CD1c-positive myeloid dendritic cell (primary cell): Measurements from ENCODE around the gene KRT14.
"Not testable (repeated sequence)": the region's sequence is repeated elsewhere in the genome, so short reads cannot be mapped to it uniquely, and the experiment has no call there.

Experiments
- DNase-seq: peaks from one replicate; pipeline ENCODE4 v3.0.0-alpha.2; 2016; ENCODE audit errors: extremely low spot score

KRT14 gene

DNA sequence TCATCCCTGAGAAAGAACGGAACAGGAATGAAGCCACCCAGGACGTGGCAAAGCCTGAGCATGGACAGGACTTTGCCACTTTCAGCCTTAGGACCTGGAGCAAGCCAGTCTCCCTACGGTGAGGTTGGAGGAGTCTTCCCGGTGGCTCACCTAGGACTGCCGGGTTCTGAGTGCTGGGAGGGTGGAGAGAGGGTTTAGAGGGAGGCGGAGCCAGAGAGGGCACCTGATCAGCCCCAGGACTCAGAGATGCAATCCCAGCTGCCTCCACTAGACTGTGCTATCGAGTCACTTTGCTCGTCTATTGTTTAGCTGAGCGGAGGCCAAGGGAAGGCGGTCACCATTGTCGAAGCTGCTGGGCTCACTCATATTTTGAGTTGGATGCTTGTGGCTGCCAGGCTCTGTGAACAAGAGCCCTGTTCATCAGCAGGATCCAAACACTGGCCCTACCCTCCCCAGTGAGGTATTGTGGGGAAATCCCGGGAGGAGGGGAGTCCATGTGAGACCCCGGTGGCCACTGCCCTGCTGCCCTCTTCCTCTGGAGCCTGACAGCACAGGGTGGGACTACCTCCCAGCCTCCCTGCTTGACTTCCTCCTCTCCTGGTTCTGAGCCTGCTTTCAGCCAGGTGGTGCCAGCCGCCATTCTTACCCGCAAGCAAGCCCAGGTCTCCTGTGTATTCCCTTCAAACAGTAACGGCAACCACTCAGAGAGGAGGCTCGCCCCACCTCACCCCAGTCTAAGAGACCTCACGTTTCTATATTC is 7.0 kb downstream of the KRT14 start:
- DNase-seq = peak; percentile 87

GRCh38 chr17:41578971-41579370 is 7.7 kb downstream of the KRT14 start:
- DNase-seq = no peak

DNA sequence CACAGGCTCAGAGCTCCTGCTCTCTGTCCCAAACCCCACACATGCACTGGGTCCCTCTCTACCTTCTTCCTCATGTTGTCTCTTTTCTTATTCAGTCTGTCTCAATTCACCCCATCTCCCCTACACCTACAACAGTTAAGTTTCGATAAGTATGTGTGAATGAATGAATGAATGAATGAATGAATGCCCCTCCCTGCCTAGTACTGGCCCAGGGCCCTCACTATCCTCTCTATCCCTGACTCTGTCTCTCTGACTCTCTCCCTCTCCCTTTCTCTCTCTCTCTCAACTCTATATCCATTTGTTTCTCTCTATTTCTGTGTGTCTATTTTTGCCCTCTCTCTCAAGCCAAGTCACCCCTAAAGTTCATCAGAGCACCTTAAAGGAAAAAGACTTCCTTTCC is 8.2 kb downstream of the KRT14 start:
- DNase-seq = no peak

GRCh38 chr17:41576740-41577139 is 10.0 kb downstream of the KRT14 start:
- not testable (repeated sequence) for DNase-seq

DNA sequence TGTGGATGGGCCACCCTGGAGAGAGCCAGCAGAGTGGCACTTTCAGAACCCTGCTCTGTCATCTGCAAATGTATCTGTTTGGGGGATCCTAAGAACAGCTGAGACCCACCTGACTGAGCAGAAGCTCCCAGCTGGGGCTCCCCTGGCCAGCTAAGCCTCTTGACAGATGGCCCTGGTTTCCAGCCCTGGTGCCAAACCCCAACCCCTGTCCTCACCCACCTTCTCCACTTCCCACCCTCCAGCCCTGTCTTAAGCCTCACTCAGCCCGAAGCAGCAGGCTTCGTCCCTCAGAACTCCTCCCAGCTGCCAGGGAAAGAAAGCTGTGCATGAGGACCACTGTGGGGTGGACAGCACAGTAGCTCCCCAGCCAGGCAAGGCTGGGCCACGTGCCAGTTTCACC is 11.4 kb downstream of the KRT14 start:
- no peak for DNase-seq

GRCh38 chr17:41571561-41572434 is 14.9 kb downstream of the KRT14 start, which contains the start of gene KRT9:
Gene KRT9, minus strand, starts transcription at chr17:41572059. Its CDS starts 67 bp downstream, at chr17:41571992.
- no peak for DNase-seq

DNA sequence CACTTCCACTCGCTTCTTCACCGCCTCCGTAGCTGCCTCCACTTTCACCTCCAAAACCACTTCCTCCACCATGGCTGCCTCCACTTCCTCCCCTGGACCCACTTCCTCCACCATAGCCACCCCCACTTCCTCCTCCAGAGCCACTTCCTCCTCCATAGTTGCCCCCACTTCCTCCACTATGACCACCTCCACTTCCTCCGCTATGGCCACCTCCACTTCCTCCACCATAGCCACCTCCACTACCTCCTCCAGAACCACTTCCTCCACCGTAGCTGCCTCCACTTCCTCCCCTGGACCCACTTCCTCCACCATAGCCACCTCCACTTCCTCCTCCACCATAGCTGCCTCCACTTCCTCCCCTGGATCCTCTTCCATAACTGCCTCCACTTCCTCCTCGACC is 19.4 kb downstream of the KRT14 start:
- peak; percentile 24 for DNase-seq

GRCh38 chr17:41565338-41565737 is 21.4 kb downstream of the KRT14 start:
- no peak for DNase-seq

DNA sequence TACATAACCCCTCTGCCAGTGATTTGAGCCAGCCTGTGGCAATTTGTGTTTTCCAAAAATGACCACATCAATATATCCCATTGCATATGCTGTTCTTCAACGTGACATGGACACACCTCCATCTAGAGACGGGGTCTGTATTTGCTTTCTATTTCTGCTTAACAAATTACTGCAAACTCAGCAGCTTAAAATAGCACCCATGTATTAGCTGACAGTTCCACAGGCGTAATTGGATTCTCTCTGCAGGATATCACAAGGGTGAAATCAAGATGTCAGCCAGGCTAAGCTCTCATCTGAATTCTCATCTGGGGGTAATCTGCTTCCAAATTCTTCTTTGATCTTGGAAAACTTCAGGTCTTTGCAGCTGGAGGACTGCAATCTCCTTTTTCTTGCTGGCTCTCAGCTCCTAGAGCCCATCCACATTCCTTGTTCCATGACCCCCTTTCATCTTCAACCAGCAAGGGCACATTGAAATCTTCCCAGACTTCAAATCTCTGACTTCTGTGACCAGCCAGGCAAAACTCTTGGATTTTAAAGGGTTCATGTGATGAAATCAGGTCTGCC is 23.0 kb downstream of the KRT14 start:
- DNase-seq = no peak

- DNase-seq = no peak
These were observed 25.1 kb downstream of the KRT14 start for GRCh38 chr17:41561554-41561953.

DNA sequence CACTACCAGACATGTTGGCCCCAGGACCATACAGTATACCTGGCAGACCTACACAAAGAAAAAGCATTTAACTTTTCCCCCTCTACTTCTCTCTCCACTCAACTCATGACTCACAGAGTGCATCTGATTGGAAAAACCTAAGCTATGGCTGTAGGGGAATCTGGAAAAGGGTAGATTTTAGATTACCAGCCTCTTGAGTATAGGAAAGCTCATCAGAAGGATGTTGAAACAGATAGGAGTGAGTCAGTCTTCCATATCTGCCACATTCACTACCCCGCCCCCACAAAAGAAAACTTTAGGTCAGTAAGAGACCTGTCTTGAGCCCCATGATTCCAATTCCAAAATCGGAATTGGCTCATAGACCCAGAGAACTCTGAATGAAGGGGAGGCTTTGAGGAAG is 27.1 kb downstream of the KRT14 start:
- DNase-seq = no peak

GRCh38 chr17:41556931-41557330 is 29.8 kb downstream of the KRT14 start:
- DNase-seq = no peak

DNA sequence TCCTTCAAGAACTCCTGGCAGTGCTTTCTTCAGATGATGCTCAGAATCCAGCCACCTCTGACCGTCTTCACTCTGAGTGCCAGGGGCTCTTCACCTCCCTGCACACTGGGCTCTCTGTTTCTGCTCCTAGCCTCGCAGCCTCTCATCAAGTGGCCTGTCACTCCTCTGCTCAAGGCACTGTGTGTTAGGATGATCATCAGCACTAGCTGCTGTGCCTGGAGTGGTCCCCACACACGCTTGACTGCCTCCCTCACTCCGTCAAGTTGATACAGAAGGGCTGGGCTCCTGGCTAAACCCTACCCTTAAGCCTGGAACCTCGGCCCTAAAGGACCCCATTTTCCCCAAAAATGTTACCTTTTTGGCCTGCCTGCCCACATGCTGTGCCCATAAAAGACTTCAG is 30.4 kb downstream of the KRT14 start:
- DNase-seq = no peak

DNA sequence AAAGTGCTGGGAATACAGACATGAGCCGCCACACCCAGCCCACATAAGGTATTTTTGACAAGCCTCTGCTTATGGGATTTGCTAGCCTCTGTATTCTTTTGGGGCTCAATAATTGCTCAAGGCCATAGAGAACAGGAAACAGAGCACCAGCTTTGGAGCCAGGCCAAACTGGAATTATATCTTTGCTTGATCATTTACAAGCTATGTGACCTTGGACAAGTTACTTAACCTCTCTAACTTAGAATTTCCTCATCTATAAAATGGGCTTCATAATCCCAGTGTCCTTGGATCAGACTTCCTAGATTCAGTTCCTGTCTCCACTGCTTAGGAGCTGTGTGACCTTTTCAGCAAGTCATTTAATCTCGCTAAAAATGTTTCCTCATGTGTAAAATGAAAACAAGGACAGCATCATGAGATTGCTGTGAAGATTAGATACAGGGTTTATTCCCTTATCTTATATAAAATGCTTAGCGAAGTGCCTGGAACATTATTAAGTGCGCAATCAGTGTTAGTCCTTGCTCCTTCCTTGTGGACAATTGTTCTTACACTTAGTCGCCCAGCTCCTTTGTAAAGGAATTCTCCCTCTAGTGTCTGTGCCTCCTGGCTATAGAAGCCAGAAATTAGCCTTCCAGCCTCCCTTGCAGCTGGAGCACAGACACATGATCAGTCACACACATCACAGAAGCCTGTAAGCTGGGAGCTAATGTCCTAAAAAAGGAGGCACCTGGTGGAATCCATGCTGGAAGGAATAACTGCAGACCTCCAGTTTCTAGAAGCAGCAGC is 31.4 kb downstream of the KRT14 start:
- peak; percentile 15 for DNase-seq

DNA sequence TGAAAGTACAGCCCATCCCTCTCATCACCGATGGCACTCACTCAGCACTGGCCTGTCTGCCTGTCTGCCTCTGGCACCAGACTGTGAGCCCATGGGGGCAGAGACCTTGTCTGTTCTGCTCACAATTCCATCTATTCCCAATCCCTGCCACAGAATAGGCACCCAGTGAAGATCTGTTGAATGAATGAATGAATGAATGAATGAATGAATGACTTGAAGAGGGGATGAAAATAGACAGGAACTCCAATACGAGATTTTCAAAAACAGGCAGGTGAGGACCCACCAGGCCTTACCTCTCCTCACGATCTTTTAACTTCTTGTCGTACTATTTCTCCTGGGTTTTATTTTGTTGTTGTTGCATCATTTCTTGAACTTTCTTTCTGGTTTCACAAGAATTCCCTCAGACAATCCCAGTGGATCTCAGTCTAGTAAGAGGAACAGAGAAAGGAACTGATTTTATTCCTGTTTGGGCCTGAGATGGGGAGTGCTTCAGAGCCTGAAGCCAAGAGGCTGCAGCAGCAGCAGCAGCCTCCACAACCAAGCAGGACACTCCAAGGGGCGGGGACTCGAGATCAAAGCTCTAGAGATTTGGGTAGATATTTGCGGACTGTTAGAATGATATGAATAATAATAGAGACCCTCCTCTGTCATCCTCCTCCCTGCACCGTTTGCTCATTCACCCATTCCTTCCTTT is 32.6 kb downstream of the KRT14 start:
- DNase-seq = no peak

DNA sequence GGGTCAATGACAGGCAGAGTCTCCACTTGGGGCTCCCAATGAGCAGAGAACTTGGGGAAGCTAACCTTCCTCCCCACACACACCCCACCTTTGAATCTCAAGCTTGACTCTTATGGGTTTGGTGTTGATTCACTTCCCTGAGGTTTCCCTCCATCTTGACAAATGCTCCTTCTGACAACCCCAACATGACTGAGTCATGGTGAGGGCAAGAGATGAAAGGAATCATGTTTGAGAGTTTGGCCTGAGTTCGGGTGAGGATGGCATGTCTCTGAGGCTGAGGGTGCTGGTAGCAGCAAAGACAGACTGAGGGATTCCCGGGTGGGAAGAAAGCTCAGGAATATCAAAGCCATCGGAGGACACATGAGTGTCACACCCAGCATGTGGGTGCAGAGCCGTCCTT is 33.5 kb downstream of the KRT14 start:
- no peak for DNase-seq

DNA sequence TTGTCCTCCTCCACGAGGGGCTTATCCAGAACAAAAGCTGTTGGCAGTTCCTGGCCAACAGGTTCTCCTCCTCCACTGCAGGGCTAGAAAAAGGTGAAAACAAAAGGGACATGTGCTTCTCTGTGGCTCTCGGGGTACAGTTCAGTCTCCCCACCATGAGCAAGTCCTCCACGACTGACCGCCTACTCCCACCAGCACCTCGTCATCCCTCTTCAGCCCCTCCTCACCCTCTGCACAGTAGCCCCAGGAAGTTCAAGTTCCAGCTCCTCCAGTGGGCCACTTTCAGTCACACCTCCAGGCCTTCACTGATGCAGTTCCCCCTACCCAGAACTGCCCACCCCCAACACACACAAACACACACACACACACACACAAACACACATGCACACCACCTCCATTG is 34.2 kb downstream of the KRT14 start:
- no peak for DNase-seq

DNA sequence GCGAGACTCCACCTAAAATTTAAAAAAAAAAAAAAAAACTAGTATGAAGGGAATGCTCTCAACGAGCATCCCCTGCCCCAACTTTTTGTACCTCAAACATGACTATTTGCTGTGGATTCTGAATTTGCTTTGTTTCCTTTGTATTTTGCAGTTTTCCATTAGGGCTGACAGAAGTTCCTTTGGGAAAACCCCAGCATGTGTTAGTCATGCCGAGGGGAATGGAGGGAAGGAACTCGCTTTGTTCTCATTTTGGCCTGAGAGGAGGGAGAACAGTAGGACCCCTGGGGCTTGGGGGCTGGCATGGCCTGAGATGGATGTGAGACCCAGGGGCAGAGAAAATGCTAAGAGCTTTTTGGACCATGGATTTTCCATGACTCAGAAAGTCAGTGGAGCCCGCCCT is 35.3 kb downstream of the KRT14 start:
- DNase-seq = no peak

GRCh38 chr17:41549596-41550039 is 37.1 kb downstream of the KRT14 start:
- DNase-seq = no peak

- peak; percentile 85 for DNase-seq
These were observed 37.7 kb downstream of the KRT14 start for GRCh38 chr17:41548844-41549595.
